Measurements from ENCODE around the gene TMEM39B. TPM values are rescaled to one million over a fixed set of nuclear protein-coding genes. Genes with fewer than 3 reads are reported as not detected.

The TMEM39B gene
- total and polyA plus RNA-seq, 9 donors: 4.1 to 18.0 (median 14.5) TPM

DNA sequence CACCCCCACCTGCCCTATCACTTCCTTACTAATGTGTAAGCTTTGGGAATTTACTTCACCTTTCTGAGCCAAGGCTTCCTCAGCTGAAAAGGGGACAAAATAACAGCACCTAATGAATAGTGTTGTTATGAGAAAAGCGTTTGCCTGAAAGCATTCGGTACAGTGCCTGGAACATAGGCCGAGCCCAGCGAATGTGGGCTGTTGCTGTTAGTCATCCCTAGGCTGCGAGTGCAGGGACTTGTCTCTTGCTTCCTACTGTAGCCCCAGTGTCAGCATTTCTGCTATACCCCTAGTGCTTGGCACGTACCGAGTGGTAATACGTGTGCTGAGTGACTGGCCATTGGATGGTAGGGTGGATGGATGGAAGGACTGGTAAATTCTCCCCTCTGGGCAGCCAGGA, 18.4 kb downstream of the TMEM39B start:
- DNase-seq: no peak
- Histone ChIP-seq H3K27me3 (ENCODE audit: control insufficient read depth, insufficient read depth, low read length) (no peaks in the 10 kb centered on the region), H3K4me1 (ENCODE audit: control insufficient read depth, insufficient read depth, low read length) (no peaks in the 10 kb centered on the region), H3K4me3 (ENCODE audit: low read length) (no peak overlapping the region), H3K27ac (ENCODE audit: low read length) (no peak overlapping the region), H3K9me3 (replicated peaks; ENCODE audit: control insufficient read depth, low read depth, low read length) (no peaks in the 10 kb centered on the region), H3K36me3 (ENCODE audit: control insufficient read depth, insufficient read depth, low read length) (peaks cover 64% of the 10 kb centered on the region)
- 96% methylated on average over 4 of the region's 8 CpGs for WGBS (ENCODE audit: insufficient coverage)

DNA sequence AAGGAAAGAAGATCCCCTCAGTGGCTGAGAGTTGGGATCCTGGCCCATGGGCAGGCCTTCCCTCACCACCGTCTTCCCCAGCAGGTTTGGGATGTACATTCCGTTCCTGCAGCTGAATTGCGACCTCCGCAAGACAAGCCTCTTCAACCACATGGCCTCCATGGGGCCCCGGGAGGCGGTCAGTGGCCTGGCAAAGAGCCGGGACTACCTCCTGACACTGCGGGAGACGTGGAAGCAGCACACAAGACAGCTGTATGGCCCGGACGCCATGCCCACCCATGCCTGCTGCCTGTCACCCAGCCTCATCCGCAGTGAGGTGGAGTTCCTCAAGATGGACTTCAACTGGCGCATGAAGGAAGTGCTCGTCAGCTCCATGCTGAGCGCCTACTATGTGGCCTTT, 18.9 kb downstream of the TMEM39B start:
- Histone ChIP-seq H3K4me1 (ENCODE audit: control insufficient read depth, insufficient read depth, low read length) (no peaks in the 10 kb centered on the region), H3K27ac (ENCODE audit: low read length) (no peak overlapping the region), H3K27me3 (ENCODE audit: control insufficient read depth, insufficient read depth, low read length) (no peaks in the 10 kb centered on the region), H3K9me3 (replicated peaks; ENCODE audit: control insufficient read depth, low read depth, low read length) (no peaks in the 10 kb centered on the region), H3K36me3 (ENCODE audit: control insufficient read depth, insufficient read depth, low read length) (peaks cover 65% of the 10 kb centered on the region), H3K4me3 (ENCODE audit: low read length) (no peak overlapping the region)
- WGBS (ENCODE audit: insufficient coverage): 85% methylated on average over 12 of the region's 15 CpGs
- DNase-seq: no peak

- no peak overlapping the region for H3K27ac ChIP-seq (ENCODE audit: low read length)
- H3K36me3 ChIP-seq (ENCODE audit: control insufficient read depth, insufficient read depth, low read length): peaks cover 73% of the 10 kb centered on the region
- no peaks in the 10 kb centered on the region for H3K4me1 ChIP-seq (ENCODE audit: control insufficient read depth, insufficient read depth, low read length)
- no peaks in the 10 kb centered on the region for H3K9me3 ChIP-seq (replicated peaks; ENCODE audit: control insufficient read depth, low read depth, low read length)
- no peak for DNase-seq
- WGBS (ENCODE audit: insufficient coverage): 94% methylated on average over 6 of the region's 11 CpGs
- no peak overlapping the region for H3K4me3 ChIP-seq (ENCODE audit: low read length)
- no peaks in the 10 kb centered on the region for H3K27me3 ChIP-seq (ENCODE audit: control insufficient read depth, insufficient read depth, low read length)
Measured at GRCh38 chr1:32094746-32095521, 22.2 kb downstream of the TMEM39B start.

DNA sequence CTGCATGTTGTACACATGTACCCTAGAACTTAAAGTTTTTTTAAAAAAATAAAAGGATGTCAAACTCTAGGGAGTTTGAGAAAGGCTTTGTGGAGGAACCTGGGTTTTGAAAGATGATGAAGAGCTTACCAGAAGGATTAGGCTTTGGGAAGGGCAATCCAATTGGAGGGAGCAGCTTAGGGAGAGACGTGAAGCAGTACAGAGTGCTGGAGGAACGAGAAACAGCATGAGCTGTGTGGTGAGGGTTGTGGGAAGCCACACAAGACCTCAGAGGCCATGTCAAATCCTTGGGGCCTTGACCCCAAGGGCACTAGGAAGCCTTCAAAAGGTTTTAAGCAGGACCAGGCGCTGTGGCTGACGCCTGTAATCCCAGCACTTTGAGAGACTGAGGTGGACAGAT, 26.7 kb downstream of the TMEM39B start:
- H3K9me3 ChIP-seq (replicated peaks; ENCODE audit: control insufficient read depth, low read depth, low read length): no peaks in the 10 kb centered on the region
- H3K27ac ChIP-seq (ENCODE audit: low read length): no peak overlapping the region
- H3K36me3 ChIP-seq (ENCODE audit: control insufficient read depth, insufficient read depth, low read length): peaks cover 67% of the 10 kb centered on the region
- H3K27me3 ChIP-seq (ENCODE audit: control insufficient read depth, insufficient read depth, low read length): no peaks in the 10 kb centered on the region
- WGBS (ENCODE audit: insufficient coverage): 44% methylated on average over 4 of the region's 4 CpGs
- H3K4me3 ChIP-seq (ENCODE audit: low read length): no peak overlapping the region
- no peak for DNase-seq
- no peaks in the 10 kb centered on the region for H3K4me1 ChIP-seq (ENCODE audit: control insufficient read depth, insufficient read depth, low read length)

GRCh38 chr1:32100359-32100758, 27.6 kb downstream of the TMEM39B start:
- Histone ChIP-seq H3K27ac (ENCODE audit: low read length) (peak overlapping the region; percentile 21), H3K4me1 (ENCODE audit: control insufficient read depth, insufficient read depth, low read length) (no peaks in the 10 kb centered on the region), H3K9me3 (replicated peaks; ENCODE audit: control insufficient read depth, low read depth, low read length) (no peaks in the 10 kb centered on the region), H3K4me3 (ENCODE audit: low read length) (no peak overlapping the region), H3K27me3 (ENCODE audit: control insufficient read depth, insufficient read depth, low read length) (no peaks in the 10 kb centered on the region), H3K36me3 (ENCODE audit: control insufficient read depth, insufficient read depth, low read length) (peaks cover 58% of the 10 kb centered on the region)
- WGBS (ENCODE audit: insufficient coverage): 85% methylated on average over 2 of the region's 10 CpGs
- DNase-seq: peak; percentile 79

DNA sequence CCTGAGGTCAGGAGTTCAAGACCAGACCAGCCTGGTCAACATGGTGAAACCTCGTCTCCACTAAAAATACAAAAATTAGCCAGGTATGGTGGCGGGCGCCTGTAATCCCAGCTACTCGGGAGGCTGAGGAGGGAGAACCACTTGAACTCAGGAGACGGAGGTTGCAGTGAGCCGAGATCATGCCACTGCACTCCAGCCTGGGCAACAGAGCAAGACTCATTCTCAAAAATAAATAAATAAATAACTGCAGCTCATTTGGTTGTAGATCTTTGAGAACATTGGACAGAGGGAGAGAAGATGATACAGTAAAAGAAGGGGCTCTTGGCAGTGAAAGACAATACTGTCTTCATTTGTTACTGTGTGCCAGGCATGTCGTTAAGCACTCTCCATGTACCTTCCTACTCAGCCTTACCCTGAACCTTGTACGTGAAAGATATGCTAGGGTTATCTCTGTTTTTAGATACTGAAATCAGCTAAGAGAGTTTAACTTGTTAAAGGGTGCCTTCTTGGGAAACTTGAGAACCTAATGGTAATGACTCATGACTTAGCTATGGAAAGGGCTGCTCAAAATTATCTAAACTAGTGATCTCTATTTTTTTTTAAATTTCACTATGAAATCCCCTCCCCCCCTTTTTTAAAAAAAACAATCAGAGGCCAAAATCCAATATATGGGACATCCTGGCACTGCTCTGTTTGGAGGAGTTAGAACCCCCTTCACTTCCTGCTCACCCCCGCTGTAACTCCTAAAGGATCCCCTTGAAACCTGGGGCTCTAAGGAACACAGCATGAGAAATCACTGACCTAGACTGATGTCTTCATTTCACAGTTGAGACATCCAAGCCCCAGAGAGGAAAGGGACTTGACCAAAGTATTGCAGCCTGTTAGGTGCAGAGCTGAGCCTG, 28.3 kb downstream of the TMEM39B start:
- Histone ChIP-seq H3K4me1 (ENCODE audit: control insufficient read depth, insufficient read depth, low read length) (no peaks in the 10 kb centered on the region), H3K9me3 (replicated peaks; ENCODE audit: control insufficient read depth, low read depth, low read length) (no peaks in the 10 kb centered on the region), H3K4me3 (ENCODE audit: low read length) (no peak overlapping the region), H3K27ac (ENCODE audit: low read length) (no peak overlapping the region), H3K27me3 (ENCODE audit: control insufficient read depth, insufficient read depth, low read length) (no peaks in the 10 kb centered on the region), H3K36me3 (ENCODE audit: control insufficient read depth, insufficient read depth, low read length) (peaks cover 51% of the 10 kb centered on the region)
- no peak for DNase-seq
- 100% methylated on average over 1 of the region's 9 CpGs for WGBS (ENCODE audit: insufficient coverage)

- no peak for DNase-seq
- H3K36me3 ChIP-seq (ENCODE audit: control insufficient read depth, insufficient read depth, low read length): peaks cover 29% of the 10 kb centered on the region
- no peaks in the 10 kb centered on the region for H3K9me3 ChIP-seq (replicated peaks; ENCODE audit: control insufficient read depth, low read depth, low read length)
- H3K27ac ChIP-seq (ENCODE audit: low read length): no peak overlapping the region
- H3K27me3 ChIP-seq (ENCODE audit: control insufficient read depth, insufficient read depth, low read length): no peaks in the 10 kb centered on the region
- 83% methylated on average over 1 of the region's 4 CpGs for WGBS (ENCODE audit: insufficient coverage)
- H3K4me1 ChIP-seq (ENCODE audit: control insufficient read depth, insufficient read depth, low read length): peaks cover 5% of the 10 kb centered on the region
- H3K4me3 ChIP-seq (ENCODE audit: low read length): no peak overlapping the region
Measured at GRCh38 chr1:32104127-32104526, 31.4 kb downstream of the TMEM39B start.

DNA sequence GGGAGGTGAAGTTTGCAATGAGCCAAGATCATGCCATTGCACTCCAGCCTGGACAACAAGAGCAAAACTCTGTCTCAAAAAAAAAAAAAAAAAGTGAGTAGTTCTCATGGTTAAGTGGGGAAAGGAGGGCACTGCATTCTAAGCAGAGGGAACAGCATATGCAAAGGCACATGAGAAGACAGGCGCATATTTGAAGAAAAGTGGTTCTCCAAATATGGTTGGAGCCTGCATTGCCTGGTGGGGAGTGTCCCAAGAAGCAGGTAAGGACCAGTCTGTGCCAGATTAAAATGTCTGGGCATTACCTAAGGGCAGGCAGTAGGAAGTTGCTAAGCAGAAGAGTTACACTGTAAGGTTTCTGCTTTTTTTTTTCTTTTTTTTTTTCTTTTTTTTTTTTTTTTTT, 32.6 kb downstream of the TMEM39B start:
- no peaks in the 10 kb centered on the region for H3K27me3 ChIP-seq (ENCODE audit: control insufficient read depth, insufficient read depth, low read length)
- no peak overlapping the region for H3K27ac ChIP-seq (ENCODE audit: low read length)
- no peak for DNase-seq
- peaks cover 12% of the 10 kb centered on the region for H3K4me1 ChIP-seq (ENCODE audit: control insufficient read depth, insufficient read depth, low read length)
- H3K9me3 ChIP-seq (replicated peaks; ENCODE audit: control insufficient read depth, low read depth, low read length): no peaks in the 10 kb centered on the region
- WGBS (ENCODE audit: insufficient coverage): 87% methylated on average over 1 of the region's 1 CpG
- H3K4me3 ChIP-seq (ENCODE audit: low read length): no peak overlapping the region
- peaks cover 17% of the 10 kb centered on the region for H3K36me3 ChIP-seq (ENCODE audit: control insufficient read depth, insufficient read depth, low read length)

DNA sequence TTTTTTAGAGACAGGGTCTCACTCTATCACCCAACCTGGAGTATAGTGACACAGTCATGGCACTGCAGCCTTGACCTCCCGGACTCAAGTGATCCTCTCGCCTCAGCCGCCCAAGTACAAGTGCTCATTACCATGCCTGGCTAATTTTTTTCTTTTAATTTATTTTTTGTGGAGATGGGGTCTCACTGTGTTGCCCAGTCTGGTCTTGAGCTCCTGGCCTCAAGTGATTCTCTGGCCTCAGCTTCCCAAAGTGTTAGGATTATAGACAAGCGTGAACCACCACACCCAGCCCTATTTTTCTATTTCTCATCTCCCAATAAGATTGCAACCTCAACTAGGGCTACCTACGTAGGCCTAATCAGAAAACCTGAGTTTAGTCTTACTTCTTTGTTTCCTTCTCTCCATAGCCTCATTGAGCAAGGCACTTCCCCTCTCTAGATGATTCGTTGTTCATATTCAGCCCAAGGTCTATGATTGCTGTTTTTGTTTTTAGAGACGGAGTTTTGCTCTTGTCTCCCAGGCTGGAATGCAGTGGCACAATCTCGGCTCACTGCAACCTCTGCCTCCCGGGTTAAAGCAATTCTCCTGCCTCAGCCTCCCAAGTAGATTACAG, 34.0 kb downstream of the TMEM39B start:
- Histone ChIP-seq H3K27ac (ENCODE audit: low read length) (no peak overlapping the region), H3K4me3 (ENCODE audit: low read length) (no peak overlapping the region), H3K9me3 (replicated peaks; ENCODE audit: control insufficient read depth, low read depth, low read length) (no peaks in the 10 kb centered on the region), H3K27me3 (ENCODE audit: control insufficient read depth, insufficient read depth, low read length) (no peaks in the 10 kb centered on the region), H3K36me3 (ENCODE audit: control insufficient read depth, insufficient read depth, low read length) (peaks cover 9% of the 10 kb centered on the region), H3K4me1 (ENCODE audit: control insufficient read depth, insufficient read depth, low read length) (peaks cover 12% of the 10 kb centered on the region)
- no peak for DNase-seq
- WGBS (ENCODE audit: insufficient coverage): 80% methylated on average over 2 of the region's 9 CpGs

Data from muscle of leg (tissue), 11 donors.